Uterus (tissue), 4 donors: ENCODE measurements around the gene CRYL1. TPM values are rescaled to one million over a fixed set of nuclear protein-coding genes. Genes with fewer than 3 reads are reported as not detected.
"Not testable (repeated sequence)": the region's sequence is repeated elsewhere in the genome, so short reads cannot be mapped to it uniquely, and the experiment has no call there.

Experiments used
- DNase-seq, 2 donors: peaks; one replicate each; pipeline ENCODE4 v3.0.0-alpha.2; 2019 to 2020
- H3K27ac ChIP-seq, 2 donors: fragments of 200-600 bp; sonication (generic); 1 replicate in 1 of 2; 2 replicates in 1 of 2; pipeline ENCODE4 v1.5.1; 2016 to 2018
- H3K27me3 ChIP-seq, 2 donors: fragments of 200-600 bp; sonication (generic); one replicate each; pipeline ENCODE4 v1.5.1; 2018 to 2019; ENCODE audit warnings: control low read depth in 1 of 2
- H3K36me3 ChIP-seq, 2 donors: fragments of 200-600 bp; sonication (generic); one replicate each; pipeline ENCODE4 v1.5.1; 2019; ENCODE audit warnings: control low read depth in 1 of 2
- H3K4me1 ChIP-seq, 2 donors: fragments of 200-600 bp; sonication (generic); one replicate each; pipeline ENCODE4 v1.5.1; 2018 to 2019; ENCODE audit warnings: control low read depth in 1 of 2
- H3K4me3 ChIP-seq, 2 donors: fragments of 200-600 bp; sonication (generic); 1 replicate in 1 of 2; 2 replicates in 1 of 2; pipeline ENCODE4 v1.5.1; 2018 to 2019; ENCODE audit warnings: mild to moderate bottlenecking in 1 of 2
- H3K9me3 ChIP-seq, 2 donors: fragments of 200-600 bp; sonication (generic); one replicate each; pipeline ENCODE4 v1.5.1; 2019; ENCODE audit warnings: control low read depth in 1 of 2
- CTCF ChIP-seq, 4 experiments: fragments of 200-600 bp in 2 of 4; fragments of 450-650 bp in 2 of 4; sonication (generic) in 2 of 4; IDR thresholded peaks; one replicate each; pipeline ENCODE4 v1.5.1; 2016 to 2019; ENCODE audit warnings: antibody characterized with exemption in 4 of 4, mild to moderate bottlenecking in 2 of 4, moderate library complexity in 1 of 4
- POLR2A ChIP-seq, 2 donors: fragments of 450-650 bp; IDR thresholded peaks; one replicate each; pipeline ENCODE4 v1.6.1; 2016; ENCODE audit warnings: antibody characterized with exemption in 2 of 2, mild to moderate bottlenecking in 1 of 2, moderate library complexity in 1 of 2
- intact Hi-C: fragments of 100-400 bp; cut with DNase I; formaldehyde crosslinking; loops from one replicate; pipeline ENCODE4 v1.15.1; 2023; ENCODE audit warnings: low total_unique reads
- total RNA-seq, 4 donors: library from RNA; depleted of rRNA in 3 of 4; stranded (reverse); fragments of >200 nt in 3 of 4; gene quantifications; one replicate each; pipeline versions ENCODE4 v1.1.0 to v1.2.4, GENCODE V29; 2014 to 2023
- donor health status: DM: yes; HTN: yes; CAD: no.

The CRYL1 gene
- total RNA-seq, 4 donors from 2014 or later: 35.6 to 90.4 (median 50.7) TPM

DNA sequence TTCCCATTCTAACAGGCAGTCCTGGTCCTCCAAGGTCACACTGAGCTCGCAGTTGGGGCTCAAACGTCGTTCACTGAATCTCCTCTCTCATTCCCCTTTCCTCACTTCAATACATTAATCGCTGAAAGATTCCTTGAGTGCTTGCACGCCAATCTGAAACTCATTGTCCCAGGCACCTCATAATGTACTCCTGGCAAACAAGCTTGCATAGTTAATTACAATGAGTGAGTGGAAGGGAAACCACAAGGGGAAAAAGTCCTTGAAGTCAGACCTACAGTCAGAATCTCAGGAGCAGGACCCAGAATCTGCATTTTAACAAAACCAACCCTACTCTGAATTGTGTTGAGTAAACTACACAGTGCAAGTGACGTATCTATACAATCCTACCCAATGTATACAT lies 86.9 kb downstream of the CRYL1 start:
- DNase-seq: no peak
- no peaks in the 10 kb centered on the region for H3K27me3 ChIP-seq
- TF ChIP-seq CTCF (IDR thresholded peaks at IDR 0.05) (no peak), POLR2A (IDR thresholded peaks at IDR 0.05) (no peak)

DNA sequence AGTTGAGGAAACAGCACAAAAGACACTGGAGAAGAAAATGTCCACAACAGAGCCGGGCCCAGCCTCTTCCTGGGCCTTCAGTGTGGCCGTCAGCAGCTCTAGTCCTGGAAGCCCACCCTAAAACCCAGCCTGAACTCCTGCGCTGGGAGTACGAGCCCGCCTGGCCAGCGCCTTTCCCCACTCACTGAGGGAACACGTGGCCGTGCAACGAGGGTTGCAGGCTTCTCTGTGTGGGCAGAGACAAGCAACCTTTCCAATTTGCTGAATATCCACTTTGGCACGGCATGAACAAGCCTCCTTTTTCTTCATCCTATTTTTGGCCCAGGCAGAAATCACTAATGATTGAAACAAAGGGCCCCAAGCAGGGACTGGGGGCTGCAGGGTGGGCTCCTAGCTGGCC lies 89.2 kb downstream of the CRYL1 start:
- Histone ChIP-seq H3K4me1 (peaks cover 0 to 8% of the 10 kb centered on the region in 2 donors), H3K27me3 (no peaks in the 10 kb centered on the region), H3K36me3 (no peaks in the 10 kb centered on the region), H3K9me3 (no peaks in the 10 kb centered on the region), H3K27ac (peak overlapping the region; percentile 20 to 45), H3K4me3 (no peak overlapping the region)
- DNase-seq: no peak
- TF ChIP-seq CTCF (IDR thresholded peaks at IDR 0.05): no peak
- TF ChIP-seq POLR2A (IDR thresholded peaks at IDR 0.05): no peak
- intact Hi-C loops: no loop called here

More for the DNA sequence above, 86.9 kb downstream of the CRYL1 start:
- Histone ChIP-seq H3K36me3 (no peaks in the 10 kb centered on the region), H3K9me3 (no peaks in the 10 kb centered on the region), H3K4me1 (peaks cover 0 to 8% of the 10 kb centered on the region in 2 donors), H3K27ac (peak overlapping the region; percentile 86 to 88), H3K4me3 (no peak overlapping the region)
- intact Hi-C loops: no loop called here

- intact Hi-C loops: no loop called here
- H3K4me3 ChIP-seq: no peak overlapping the region
- peak overlapping the region; percentile 20 to 45 for H3K27ac ChIP-seq
- H3K9me3 ChIP-seq: no peaks in the 10 kb centered on the region
- TF ChIP-seq POLR2A (IDR thresholded peaks at IDR 0.05) (no peak), CTCF (IDR thresholded peaks at IDR 0.05) (no peak)
- no peak for DNase-seq
- no peaks in the 10 kb centered on the region for H3K27me3 ChIP-seq
- H3K4me1 ChIP-seq: peaks cover 0 to 8% of the 10 kb centered on the region in 2 donors
- H3K36me3 ChIP-seq: no peaks in the 10 kb centered on the region
Measured at GRCh38 chr13:20435616-20436368, 89.9 kb downstream of the CRYL1 start.

DNA sequence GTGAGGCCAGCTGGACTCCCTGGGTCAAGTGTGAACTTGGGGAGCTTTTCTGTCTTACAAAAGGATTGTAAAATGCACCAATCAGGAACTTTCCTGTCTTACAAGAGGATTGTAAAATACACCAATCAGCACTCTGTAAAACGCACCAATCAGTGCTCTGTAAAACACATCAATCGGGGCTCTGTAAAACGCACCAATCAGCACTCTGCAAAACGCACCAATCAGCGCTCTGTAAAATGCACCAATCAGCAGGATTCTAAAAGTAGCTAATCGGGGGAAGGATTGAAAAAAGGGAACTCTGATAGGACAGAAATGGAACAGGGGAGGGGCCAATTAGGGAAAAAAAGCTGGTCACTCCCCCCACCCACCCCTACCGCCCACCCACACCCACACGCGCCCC lies 91.4 kb downstream of the CRYL1 start:
- H3K9me3 ChIP-seq, intact Hi-C loops, H3K27me3 ChIP-seq, DNase-seq, H3K36me3 ChIP-seq, H3K27ac ChIP-seq, H3K4me3 ChIP-seq, H3K4me1 ChIP-seq: not testable (repeated sequence)

- H3K9me3 ChIP-seq: no peaks in the 10 kb centered on the region
- H3K27me3 ChIP-seq: no peaks in the 10 kb centered on the region
- DNase-seq: no peak
- no peaks in the 10 kb centered on the region for H3K4me1 ChIP-seq
- TF ChIP-seq CTCF (IDR thresholded peaks at IDR 0.05) (no peak), POLR2A (IDR thresholded peaks at IDR 0.05) (no peak)
- H3K27ac ChIP-seq: peak overlapping the region in 1 of 2 donors; percentile 46
- intact Hi-C loops: no loop called here
- no peaks in the 10 kb centered on the region for H3K36me3 ChIP-seq
- H3K4me3 ChIP-seq: no peak overlapping the region
Measured at GRCh38 chr13:20431687-20432384, 93.8 kb downstream of the CRYL1 start.
